Pancreas (tissue), 10 donors: ENCODE results near the gene RPTOR. TPM values are rescaled to one million over a fixed set of nuclear protein-coding genes. Genes with fewer than 3 reads are reported as not detected.

Experiments used
- ATAC-seq, 4 donors: fragments of 200-7000 bp; cut with Tn5 transposase; one replicate each; pipeline versions ENCODE4 v1.8.0 to v1.9.1; 2020; ENCODE audit warnings: mild to moderate bottlenecking in 4 of 4, moderate library complexity in 4 of 4
- DNase-seq, 6 donors: peaks; one replicate each; pipeline ENCODE4 v3.0.0-alpha.2; 2020
- FAIRE-seq: peaks from 2 replicates; lab custom pipeline; 2012; peaks lifted over from hg19 to GRCh38; lab: Jason Lieb, UNC
- H3K27ac ChIP-seq, 4 donors: fragments of 200-600 bp; sonication (generic); 1 replicate in 3 of 4; 2 replicates in 1 of 4; pipeline versions ENCODE4 v1.5.0 to v1.8.0; 2020
- H3K27me3 ChIP-seq, 4 donors: fragments of 200-600 bp; one replicate each; pipeline ENCODE4 v1.8.0; 2021
- H3K36me3 ChIP-seq, 3 donors: fragments of 200-600 bp; sonication (generic) in 1 of 3; one replicate each; pipeline versions ENCODE4 v1.5.0 to v1.8.0; 2020 to 2021
- H3K4me1 ChIP-seq, 3 donors: fragments of 200-600 bp; one replicate each; pipeline ENCODE4 v1.8.0; 2021
- H3K4me3 ChIP-seq, 4 donors: fragments of 200-600 bp; sonication (generic) in 2 of 4; one replicate each; pipeline versions ENCODE4 v1.5.0 to v1.8.0; 2020 to 2021
- H3K9me3 ChIP-seq, 4 donors: fragments of 200-600 bp; one replicate each; pipeline ENCODE4 v1.8.0; 2021
- WGBS, 2 donors: extraction: QIAGEN DNeasy Blood & Tissue Kit; methylation state at CpG; one replicate each; pipeline ENCODE4 v1.1.7; 2013; 5-methylcytosine and 5-hydroxymethylcytosine counted together
- intact Hi-C, 3 donors: fragments of 100-400 bp; cut with DNase I; formaldehyde crosslinking; loops; one replicate each; pipeline versions ENCODE4 v1.11.1 to v1.14.2; 2022
- polyA plus RNA-seq, 2 donors: library from polyadenylated mRNA; stranded (reverse); fragments of 200-250 nt; gene quantifications; one replicate each; pipeline ENCODE4 v1.2.3, GENCODE V29; 2013
- total RNA-seq, 6 donors: library from RNA; stranded (reverse); fragmentation: NEBNext Ultra II Directional in 4 of 6; extraction: Animal tissue kit (Norgen Biotek cat#: 25700) in 4 of 6; gene quantifications; one replicate each; pipeline versions ENCODE4 v1.2.1 to v1.2.4, GENCODE V29; 2021 to 2023
- TF ChIP-seq, protein P1 (sequence below), 4 donors: fragments of 200-600 bp; sonication (generic) in 3 of 4; IDR thresholded peaks; one replicate each; pipeline versions ENCODE4 v1.5.0 to v1.8.0; 2021; ENCODE audit warnings: antibody characterized with exemption in 4 of 4
- donor health status: healthy with polysubstance abuse.
- donor health status: DM: no; HTN: no; CAD: no; lungs with moderate emphysema.
- donor health status: DM: no; HTN: no; CAD: no.
- donor health status: control.
- donor health status: control.
- donor health status: Bipolar disorder and iron deficiency.
- donor health status: DM: yes; HTN: yes; CAD: no.
- donor health status: DM: no; HTN: no; CAD: no.
- donor health status: DM: no; HTN: no; CAD: no.
- donor health status: DM: yes; HTN: yes; CAD: no.

The RPTOR gene
- total and polyA plus RNA-seq, 8 donors: 5.0 to 18.9 (median 13.2) TPM

DNA sequence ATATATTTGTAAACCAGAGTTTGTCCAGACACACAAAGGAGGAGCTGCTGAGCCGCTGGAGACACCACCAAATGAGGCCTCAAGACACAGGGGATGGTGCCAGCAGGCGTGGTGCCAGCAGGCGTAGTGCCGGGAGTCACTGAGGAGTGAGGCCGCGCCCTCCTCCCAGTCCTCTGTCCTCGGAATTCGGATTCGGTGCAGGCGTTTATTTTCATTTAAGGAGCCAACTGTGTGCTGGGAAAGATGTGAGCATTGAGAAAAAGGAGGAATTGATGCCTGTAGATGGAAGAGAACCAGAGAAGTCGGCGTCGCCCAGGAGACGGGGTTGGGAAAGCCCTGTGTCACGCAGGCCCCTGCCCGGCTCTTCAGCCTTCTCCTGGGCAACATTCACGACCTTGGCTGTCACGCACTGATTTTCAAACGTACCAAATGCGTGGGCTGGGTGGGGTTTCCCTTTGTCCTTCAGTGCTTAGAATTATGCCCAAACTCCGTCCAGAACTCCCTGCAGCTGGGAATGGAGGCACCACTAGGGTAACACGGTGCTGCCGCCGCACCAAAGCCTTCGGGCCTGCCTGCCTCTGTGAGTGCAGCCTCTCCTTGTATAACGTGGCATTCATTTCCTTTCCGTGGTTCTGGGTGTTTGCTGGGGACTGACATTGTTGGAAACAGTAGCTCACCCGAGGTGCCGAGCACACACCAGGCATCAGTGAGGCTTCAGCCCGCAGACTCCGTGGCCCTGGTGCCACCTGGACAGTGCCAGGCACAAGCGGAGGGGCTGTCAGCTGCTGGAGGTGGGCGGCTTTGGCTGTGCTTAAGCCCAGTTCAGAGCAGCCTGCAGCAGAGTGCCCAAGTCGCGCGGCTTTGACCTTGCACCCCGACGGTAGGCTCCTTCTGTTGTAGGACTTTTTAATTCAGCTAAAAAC, 398.0 kb downstream of the RPTOR start:
- TF ChIP-seq, protein P1, sequence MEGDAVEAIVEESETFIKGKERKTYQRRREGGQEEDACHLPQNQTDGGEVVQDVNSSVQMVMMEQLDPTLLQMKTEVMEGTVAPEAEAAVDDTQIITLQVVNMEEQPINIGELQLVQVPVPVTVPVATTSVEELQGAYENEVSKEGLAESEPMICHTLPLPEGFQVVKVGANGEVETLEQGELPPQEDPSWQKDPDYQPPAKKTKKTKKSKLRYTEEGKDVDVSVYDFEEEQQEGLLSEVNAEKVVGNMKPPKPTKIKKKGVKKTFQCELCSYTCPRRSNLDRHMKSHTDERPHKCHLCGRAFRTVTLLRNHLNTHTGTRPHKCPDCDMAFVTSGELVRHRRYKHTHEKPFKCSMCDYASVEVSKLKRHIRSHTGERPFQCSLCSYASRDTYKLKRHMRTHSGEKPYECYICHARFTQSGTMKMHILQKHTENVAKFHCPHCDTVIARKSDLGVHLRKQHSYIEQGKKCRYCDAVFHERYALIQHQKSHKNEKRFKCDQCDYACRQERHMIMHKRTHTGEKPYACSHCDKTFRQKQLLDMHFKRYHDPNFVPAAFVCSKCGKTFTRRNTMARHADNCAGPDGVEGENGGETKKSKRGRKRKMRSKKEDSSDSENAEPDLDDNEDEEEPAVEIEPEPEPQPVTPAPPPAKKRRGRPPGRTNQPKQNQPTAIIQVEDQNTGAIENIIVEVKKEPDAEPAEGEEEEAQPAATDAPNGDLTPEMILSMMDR (IDR thresholded peaks at IDR 0.05): no peak
- Histone ChIP-seq H3K4me1 (no peaks in the 10 kb centered on the region), H3K9me3 (no peaks in the 10 kb centered on the region), H3K4me3 (no peak overlapping the region), H3K36me3 (peaks cover 0 to 17% (median 0%) of the 10 kb centered on the region in 3 donors), H3K27ac (no peak overlapping the region), H3K27me3 (no peaks in the 10 kb centered on the region)
- 84 to 87% methylated on average over 38 of the region's 38 CpGs for WGBS, 2 donors
- FAIRE-seq: no peak
- DNase-seq: peak in 5 of 6 donors; percentile 37 to 66 (median 60)
- intact Hi-C loops: no loop called here
- ATAC-seq: peak in 3 of 4 donors; percentile 60 to 77 (median 73)

DNA sequence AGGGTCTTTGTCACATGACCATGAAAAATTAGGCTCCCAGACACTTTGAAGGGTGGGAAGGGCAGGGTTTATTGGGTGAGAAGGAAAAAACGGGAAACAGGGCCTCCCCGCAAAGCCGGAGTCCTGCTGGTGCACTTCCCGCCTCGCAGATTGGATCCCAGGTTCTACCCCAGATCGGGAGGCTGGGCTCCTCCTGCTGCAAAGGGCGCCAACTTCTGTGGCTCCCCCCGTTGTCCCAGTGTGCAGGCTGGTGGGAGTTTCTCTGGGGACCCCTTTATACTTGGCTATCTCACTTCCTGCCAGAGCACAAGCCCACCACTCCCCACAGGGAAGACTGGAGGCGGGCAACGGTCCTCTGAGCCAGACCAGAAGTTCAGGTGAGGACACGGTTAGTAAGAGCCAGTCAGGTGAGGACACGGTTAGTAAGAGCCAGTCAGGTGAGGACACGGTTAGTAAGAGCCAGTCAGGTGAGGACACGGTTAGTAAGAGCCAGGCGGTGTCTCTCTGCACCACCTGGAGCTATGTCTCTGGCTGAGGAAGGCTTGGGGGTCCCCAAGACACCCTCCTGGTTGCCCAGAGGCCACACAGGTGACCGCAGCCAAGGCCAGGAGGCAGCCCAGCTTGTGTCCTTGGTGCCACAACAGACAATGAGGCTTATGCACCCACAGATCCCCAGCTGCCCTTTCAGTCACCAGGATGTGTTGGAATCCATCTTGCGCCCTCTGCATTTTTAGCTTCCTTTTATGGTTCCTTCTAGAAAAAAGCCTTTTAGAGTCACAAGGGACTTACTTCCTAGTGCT, 398.9 kb downstream of the RPTOR start:
- TF ChIP-seq, protein P1 (IDR thresholded peaks at IDR 0.05): no peak
- Histone ChIP-seq H3K27me3 (no peaks in the 10 kb centered on the region), H3K27ac (no peak overlapping the region), H3K9me3 (no peaks in the 10 kb centered on the region), H3K4me1 (no peaks in the 10 kb centered on the region), H3K4me3 (no peak overlapping the region), H3K36me3 (peaks cover 0 to 17% (median 0%) of the 10 kb centered on the region in 3 donors)
- FAIRE-seq: no peak
- ATAC-seq: no peak
- intact Hi-C loops: no loop called here
- peak in 3 of 6 donors; percentile 4 to 26 (median 23) for DNase-seq
- WGBS, 2 donors: 92 to 93% methylated on average over 17 of the region's 17 CpGs

DNA sequence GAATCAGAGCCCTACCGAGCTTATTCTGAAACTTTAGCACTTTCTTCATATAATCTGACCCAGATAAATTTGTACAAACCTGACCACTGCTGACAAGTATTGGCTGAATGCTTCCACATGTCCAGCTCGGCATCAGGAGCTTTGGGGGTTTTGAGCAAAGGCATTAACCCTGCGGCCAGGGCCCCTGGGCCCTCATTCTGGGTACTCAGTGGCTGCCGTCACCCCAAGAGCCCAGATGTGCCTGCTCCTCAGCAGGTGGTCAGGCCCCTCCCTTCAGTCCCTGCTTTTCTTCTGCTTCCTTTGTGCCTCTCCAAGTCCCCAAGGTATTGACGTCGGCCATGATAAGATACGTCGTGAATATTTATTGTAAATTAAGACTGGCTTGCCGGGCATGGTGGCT, 399.7 kb downstream of the RPTOR start:
- ATAC-seq (no peak), FAIRE-seq (no peak), DNase-seq (peak in 2 of 6 donors; percentile 4 to 20)
- H3K27ac ChIP-seq: no peak overlapping the region
- H3K4me3 ChIP-seq: no peak overlapping the region
- intact Hi-C loops: no loop called here
- 93 to 97% methylated on average over 9 of the region's 9 CpGs for WGBS, 2 donors
- H3K9me3 ChIP-seq: no peaks in the 10 kb centered on the region
- TF ChIP-seq, protein P1 (IDR thresholded peaks at IDR 0.05): no peak
- H3K4me1 ChIP-seq: no peaks in the 10 kb centered on the region
- H3K27me3 ChIP-seq: no peaks in the 10 kb centered on the region
- H3K36me3 ChIP-seq: peaks cover 0 to 14% (median 0%) of the 10 kb centered on the region in 3 donors

GRCh38 chr17:80945736-80946135, 401.1 kb downstream of the RPTOR start:
- intact Hi-C loops: no loop called here
- Histone ChIP-seq H3K4me1 (no peaks in the 10 kb centered on the region), H3K4me3 (no peak overlapping the region), H3K36me3 (peaks cover 0 to 12% (median 0%) of the 10 kb centered on the region in 3 donors), H3K9me3 (no peaks in the 10 kb centered on the region), H3K27me3 (no peaks in the 10 kb centered on the region), H3K27ac (no peak overlapping the region)
- DNase-seq (peak in 2 of 6 donors; percentile 13 to 37), ATAC-seq (no peak), FAIRE-seq (no peak)
- 96 to 97% methylated on average over 17 of the region's 17 CpGs for WGBS, 2 donors
- TF ChIP-seq, protein P1 (IDR thresholded peaks at IDR 0.05): no peak
